Activated CD8-positive, alpha-beta T cell treated with anti-CD3 and anti-CD28 coated beads for 36 hours (primary cell): ENCODE results near the gene PPP1CA. TPM values are rescaled to one million over a fixed set of nuclear protein-coding genes. Genes with fewer than 3 reads are reported as not detected.

Experiments
- ATAC-seq: fragments of 200-7000 bp; cut with Tn5 transposase; one replicate; pipeline ENCODE4 v1.10.0; 2021; ENCODE audit warnings: mild to moderate bottlenecking, moderate library complexity
- CTCF ChIA-PET: fragments of 350-600 bp; sonication (Branson Sonifier 250); formaldehyde crosslinking; loops from one replicate; lab custom pipeline; 2021; ENCODE audit warnings: antibody characterized with exemption; lab: Charles Lee
- POLR2A ChIA-PET: fragments of 350-600 bp; sonication (Branson Sonifier 250); formaldehyde crosslinking; loops from one replicate; lab custom pipeline; 2021; ENCODE audit warnings: antibody characterized with exemption; lab: Charles Lee
- DNase-seq: peaks from one replicate; pipeline ENCODE4 v3.0.0-alpha.2; 2020
- H3K27ac Mint-ChIP-seq: one replicate; pipeline ENCODE4 v1.8.0; 2021; ENCODE audit warnings: mild to moderate bottlenecking, mixed read lengths
- H3K27me3 Mint-ChIP-seq: one replicate; pipeline ENCODE4 v1.8.0; 2021; ENCODE audit warnings: mixed read lengths
- H3K36me3 Mint-ChIP-seq: one replicate; pipeline ENCODE4 v1.8.0; 2021; ENCODE audit warnings: low read depth, mixed read lengths
- H3K4me1 Mint-ChIP-seq: one replicate; pipeline ENCODE4 v1.8.0; 2021; ENCODE audit warnings: low read depth, mixed read lengths
- H3K4me3 Mint-ChIP-seq: one replicate; pipeline ENCODE4 v1.8.0; 2021; ENCODE audit warnings: mild to moderate bottlenecking, moderate library complexity, mixed read lengths
- H3K9me3 Mint-ChIP-seq: one replicate; pipeline ENCODE4 v1.8.0; 2021; ENCODE audit warnings: mixed read lengths
- intact Hi-C: fragments of 100-400 bp; cut with micrococcal nuclease; formaldehyde crosslinking; loops from one replicate; pipeline ENCODE4 v1.10.0; 2022
- total RNA-seq, 2 experiments: library from RNA; stranded (reverse); gene quantifications; one replicate each; pipeline ENCODE4 v1.2.3, GENCODE V29; 2021
- TF ChIP-seq, protein P1 (sequence below): fragments of 200-600 bp; IDR thresholded peaks from one replicate; pipeline ENCODE4 v1.8.0; 2022; ENCODE audit warnings: antibody characterized with exemption, mild to moderate bottlenecking

PPP1CA gene
- total RNA-seq, 2 experiments from 2014 or later = 249 to 258 TPM

GRCh38 chr11:67434395-67434881 lies 32.8 kb upstream of the PPP1CA start:
- H3K36me3 Mint-ChIP-seq = peaks cover 61% of the 10 kb centered on the region
- no peaks in the 10 kb centered on the region for H3K27me3 Mint-ChIP-seq
- TF ChIP-seq, protein P1, sequence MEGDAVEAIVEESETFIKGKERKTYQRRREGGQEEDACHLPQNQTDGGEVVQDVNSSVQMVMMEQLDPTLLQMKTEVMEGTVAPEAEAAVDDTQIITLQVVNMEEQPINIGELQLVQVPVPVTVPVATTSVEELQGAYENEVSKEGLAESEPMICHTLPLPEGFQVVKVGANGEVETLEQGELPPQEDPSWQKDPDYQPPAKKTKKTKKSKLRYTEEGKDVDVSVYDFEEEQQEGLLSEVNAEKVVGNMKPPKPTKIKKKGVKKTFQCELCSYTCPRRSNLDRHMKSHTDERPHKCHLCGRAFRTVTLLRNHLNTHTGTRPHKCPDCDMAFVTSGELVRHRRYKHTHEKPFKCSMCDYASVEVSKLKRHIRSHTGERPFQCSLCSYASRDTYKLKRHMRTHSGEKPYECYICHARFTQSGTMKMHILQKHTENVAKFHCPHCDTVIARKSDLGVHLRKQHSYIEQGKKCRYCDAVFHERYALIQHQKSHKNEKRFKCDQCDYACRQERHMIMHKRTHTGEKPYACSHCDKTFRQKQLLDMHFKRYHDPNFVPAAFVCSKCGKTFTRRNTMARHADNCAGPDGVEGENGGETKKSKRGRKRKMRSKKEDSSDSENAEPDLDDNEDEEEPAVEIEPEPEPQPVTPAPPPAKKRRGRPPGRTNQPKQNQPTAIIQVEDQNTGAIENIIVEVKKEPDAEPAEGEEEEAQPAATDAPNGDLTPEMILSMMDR = no peak
- CTCF ChIA-PET = interaction anchor here (1.0 kb wide), 1 partner anchor 11 kb away, joined by 3 read pairs; no protein-coding TSS in a partner anchor
- H3K4me3 Mint-ChIP-seq = peak overlapping the region; percentile 87
- ATAC-seq (peak; percentile 10), DNase-seq (peak; percentile 68)
- intact Hi-C loops = no loop called here
- H3K4me1 Mint-ChIP-seq = peaks cover 44% of the 10 kb centered on the region
- peak overlapping the region; percentile 86 for H3K27ac Mint-ChIP-seq
- H3K9me3 Mint-ChIP-seq = no peaks in the 10 kb centered on the region
- POLR2A ChIA-PET = interaction anchor here (0.6 to 10.8 kb wide), 7 partner anchors 14 to 50 kb away, joined by 3 to 178 read pairs (median 52); partner anchors contain the start of genes PPP1CA, TBC1D10C and TMEM134

DNA sequence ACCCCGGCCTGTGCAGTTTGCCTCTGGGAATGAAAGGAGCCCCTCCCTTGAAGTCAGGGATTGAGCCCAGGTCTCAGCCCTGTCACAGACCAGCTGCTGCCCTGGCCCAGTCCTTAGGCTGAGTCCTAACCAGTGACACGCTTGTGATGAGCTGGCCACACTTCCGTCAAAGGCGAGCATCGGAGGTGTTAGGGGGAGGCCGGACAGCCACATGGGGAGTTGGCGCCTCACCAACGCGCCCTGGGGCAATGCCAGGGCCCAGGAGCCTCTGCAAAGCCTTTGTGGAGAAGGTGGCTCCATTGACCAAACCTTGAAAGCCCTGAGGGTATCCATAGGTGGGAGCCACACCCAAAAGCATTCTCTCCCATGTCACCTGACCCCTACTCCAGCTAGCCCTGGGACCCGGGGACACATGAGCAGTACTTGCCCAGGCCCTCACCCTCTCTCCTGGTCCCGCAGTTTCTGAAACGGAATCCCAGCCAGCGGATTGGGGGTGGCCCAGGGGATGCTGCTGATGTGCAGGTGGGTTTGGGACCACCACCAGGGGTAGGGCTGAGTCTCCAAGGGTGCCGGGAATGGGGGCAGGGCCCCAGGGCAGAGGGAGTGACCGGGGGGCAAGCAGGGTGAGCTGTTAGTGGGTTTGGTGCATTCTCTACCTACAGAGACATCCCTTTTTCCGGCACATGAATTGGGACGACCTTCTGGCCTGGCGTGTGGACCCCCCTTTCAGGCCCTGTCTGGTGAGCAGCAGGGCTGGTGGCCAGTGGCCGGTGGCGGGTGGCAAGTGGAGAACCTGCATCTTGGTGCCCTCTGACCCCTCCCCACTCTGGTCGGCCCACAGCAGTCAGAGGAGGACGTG lies 32.1 kb upstream of the PPP1CA start:
- CTCF ChIA-PET = interaction anchor here (1.0 kb wide), 1 partner anchor 10 kb away, joined by 3 read pairs; no protein-coding TSS in a partner anchor
- H3K9me3 Mint-ChIP-seq = no peaks in the 10 kb centered on the region
- H3K36me3 Mint-ChIP-seq = peaks cover 54% of the 10 kb centered on the region
- peak; percentile 57 for DNase-seq
- H3K4me1 Mint-ChIP-seq = peaks cover 39% of the 10 kb centered on the region
- TF ChIP-seq, protein P1 = no peak
- intact Hi-C loops = no loop called here
- POLR2A ChIA-PET = interaction anchor here (2.4 to 10.8 kb wide), 6 partner anchors 13 to 51 kb away, joined by 7 to 178 read pairs (median 68); partner anchors contain the start of genes PPP1CA, TBC1D10C and TMEM134
- no peaks in the 10 kb centered on the region for H3K27me3 Mint-ChIP-seq
- ATAC-seq = no peak
- peak overlapping the region; percentile 87 for H3K4me3 Mint-ChIP-seq
- H3K27ac Mint-ChIP-seq = peak overlapping the region; percentile 86

- Mint-ChIP-seq H3K27me3 (no peaks in the 10 kb centered on the region), H3K4me1 (peaks cover 40% of the 10 kb centered on the region), H3K9me3 (no peaks in the 10 kb centered on the region), H3K27ac (peak overlapping the region; percentile 86), H3K4me3 (no peak overlapping the region), H3K36me3 (peaks cover 46% of the 10 kb centered on the region)
- ATAC-seq (no peak), DNase-seq (peak; percentile 13)
- ChIA-PET CTCF (no interaction called here), POLR2A (interaction anchor here (0.7 to 10.8 kb wide), 8 partner anchors 12 to 52 kb away, joined by 3 to 178 read pairs (median 32); partner anchors contain the start of genes PPP1CA, RAD9A, TBC1D10C and TMEM134)
- TF ChIP-seq, protein P1 = no peak
- intact Hi-C loops = no loop called here
Measured at GRCh38 chr11:67432655-67433349, 31.1 kb upstream of the PPP1CA start.

DNA sequence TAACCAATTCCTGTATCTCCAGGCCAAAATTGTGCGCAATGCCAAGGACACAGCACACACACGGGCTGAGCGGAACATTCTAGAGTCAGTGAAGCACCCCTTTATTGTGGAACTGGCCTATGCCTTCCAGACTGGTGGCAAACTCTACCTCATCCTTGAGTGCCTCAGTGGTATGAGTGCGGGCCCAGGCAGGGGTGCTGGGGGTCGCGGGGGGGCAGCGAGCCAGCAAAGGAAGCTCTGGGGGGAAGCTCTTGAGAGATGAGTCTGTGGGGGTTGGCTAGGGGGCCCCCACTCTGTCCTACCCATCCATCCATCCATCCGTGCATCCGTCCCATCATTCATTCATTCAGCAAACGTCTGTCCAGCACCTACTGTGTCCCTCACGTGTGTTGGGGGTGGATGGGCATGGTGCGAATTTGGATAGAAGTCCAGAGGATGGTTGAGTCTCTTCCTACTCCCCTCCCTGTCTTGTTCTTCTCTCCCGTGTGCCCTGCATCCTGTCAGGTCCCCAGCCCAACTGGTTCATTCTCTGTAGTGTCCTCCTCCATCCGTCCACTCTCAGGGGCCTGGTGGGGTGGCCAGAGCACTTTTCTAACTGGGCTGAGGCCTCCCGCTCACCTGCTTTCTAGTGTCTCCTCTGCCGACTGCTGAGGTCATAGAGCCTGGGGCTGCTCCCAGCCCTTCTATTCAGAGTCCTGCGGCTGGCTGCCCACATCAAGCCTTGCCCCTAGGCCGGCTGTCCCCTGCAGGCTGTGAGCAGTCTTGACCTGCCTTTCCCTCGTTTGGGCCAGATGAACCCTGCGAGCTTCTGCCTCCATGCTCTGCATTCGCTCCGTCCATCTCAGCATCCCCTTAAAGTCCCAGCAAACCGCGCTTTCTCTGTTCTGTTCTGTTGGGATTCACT lies 29.9 kb upstream of the PPP1CA start:
- DNase-seq (no peak), ATAC-seq (no peak)
- Mint-ChIP-seq H3K36me3 (peaks cover 36% of the 10 kb centered on the region), H3K4me1 (peaks cover 43% of the 10 kb centered on the region), H3K4me3 (no peak overlapping the region), H3K9me3 (no peaks in the 10 kb centered on the region), H3K27me3 (no peaks in the 10 kb centered on the region), H3K27ac (peak overlapping the region; percentile 30)
- POLR2A ChIA-PET = interaction anchor here (0.7 to 10.8 kb wide), 6 partner anchors 11 to 53 kb away, joined by 3 to 178 read pairs (median 68); partner anchors contain the start of genes PPP1CA, RAD9A, TBC1D10C and TMEM134
- CTCF ChIA-PET = no interaction called here
- intact Hi-C loops = no loop called here
- TF ChIP-seq, protein P1 = no peak
